GM21367 (cell line): Measurements from ENCODE around the gene HSD3B1.
"Not testable (repeated sequence)": the region's sequence is repeated elsewhere in the genome, so short reads cannot be mapped to it uniquely, and the experiment has no call there.

ENCODE experiments used
- ATAC-seq: cut with Tn5 transposase; IDR thresholded peaks from one replicate; pipeline ENCODE4 v1.9.1; 2021; ENCODE audit not compliant: unreplicated experiment

Gene HSD3B1

DNA sequence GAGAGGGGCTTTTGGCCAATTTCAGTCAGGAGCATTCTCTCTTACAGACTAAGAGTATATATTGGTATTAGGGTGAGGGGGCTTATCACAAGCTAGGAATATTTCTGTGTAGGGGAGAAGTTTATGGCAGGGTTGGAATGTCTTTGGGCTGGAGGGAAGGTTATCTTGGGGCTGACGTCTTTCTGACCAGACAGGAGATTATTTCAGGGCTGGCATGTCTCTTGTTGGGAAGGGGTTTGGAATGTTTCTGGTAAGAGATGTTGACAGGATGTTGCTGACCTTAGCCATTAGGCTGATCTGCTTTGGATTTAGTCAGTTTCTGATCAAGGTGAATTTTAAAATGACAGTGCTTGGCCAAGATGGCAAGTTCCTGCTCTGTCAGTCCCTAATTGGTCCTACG lies 17.8 kb upstream of the HSD3B1 start:
- no peak for ATAC-seq

DNA sequence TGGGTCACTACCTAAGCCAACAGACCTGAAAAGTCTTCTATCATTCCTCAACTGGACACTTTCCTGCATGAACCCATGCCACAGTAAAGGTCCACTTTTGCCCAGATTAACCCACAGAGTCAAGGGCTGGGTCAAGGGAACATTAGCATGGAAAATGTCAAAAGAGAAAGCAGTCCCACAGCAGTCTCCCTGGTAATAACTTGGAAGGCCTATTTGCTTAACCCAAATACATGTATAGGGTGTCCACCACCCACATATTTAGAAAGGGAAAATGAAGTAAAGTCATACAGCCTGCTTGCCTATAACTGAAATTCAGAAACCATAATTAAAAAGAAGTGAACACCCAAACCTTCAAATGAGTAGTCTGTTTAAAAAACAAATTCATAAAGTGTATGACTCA lies 16.1 kb upstream of the HSD3B1 start:
- no peak for ATAC-seq

DNA sequence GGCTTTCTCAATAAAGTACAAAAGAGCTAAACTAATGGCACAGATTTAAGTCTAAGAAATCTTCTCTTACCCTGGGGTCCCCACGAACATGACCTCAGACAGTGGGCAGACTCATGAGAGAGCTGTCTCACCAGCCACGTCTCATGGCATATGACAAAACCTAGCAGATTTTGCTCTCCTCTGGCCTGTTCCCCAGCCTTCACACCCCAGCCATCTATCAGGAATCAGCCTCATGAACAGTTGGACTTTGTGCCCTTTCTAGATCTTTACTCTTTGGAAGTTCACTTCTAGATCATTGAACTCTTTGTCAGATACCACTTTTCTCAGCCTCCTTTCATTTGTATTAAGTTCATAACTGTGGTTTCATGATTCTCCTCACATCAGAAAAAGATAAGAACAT lies 14.2 kb upstream of the HSD3B1 start:
- ATAC-seq: no peak

DNA sequence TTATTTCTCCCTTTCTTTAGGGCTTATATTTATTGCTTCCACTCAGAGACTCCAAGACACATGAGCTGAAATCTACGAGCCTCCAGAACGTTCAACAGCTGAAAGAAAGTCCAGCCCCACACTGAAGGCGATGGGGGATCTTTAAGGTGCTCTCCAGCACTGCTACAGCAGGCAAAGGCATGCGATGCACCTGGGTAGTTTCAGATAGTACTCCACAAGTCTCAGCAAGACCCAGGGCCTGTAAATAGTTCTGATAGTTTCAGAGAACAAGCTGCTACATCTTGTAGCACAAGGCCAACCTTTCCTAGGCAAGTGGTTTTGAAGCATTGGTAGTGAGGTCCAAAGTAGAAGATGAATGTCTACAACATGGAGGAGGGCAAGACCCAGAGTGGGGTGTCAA lies 2.2 kb upstream of the HSD3B1 start:
- ATAC-seq: no peak

DNA sequence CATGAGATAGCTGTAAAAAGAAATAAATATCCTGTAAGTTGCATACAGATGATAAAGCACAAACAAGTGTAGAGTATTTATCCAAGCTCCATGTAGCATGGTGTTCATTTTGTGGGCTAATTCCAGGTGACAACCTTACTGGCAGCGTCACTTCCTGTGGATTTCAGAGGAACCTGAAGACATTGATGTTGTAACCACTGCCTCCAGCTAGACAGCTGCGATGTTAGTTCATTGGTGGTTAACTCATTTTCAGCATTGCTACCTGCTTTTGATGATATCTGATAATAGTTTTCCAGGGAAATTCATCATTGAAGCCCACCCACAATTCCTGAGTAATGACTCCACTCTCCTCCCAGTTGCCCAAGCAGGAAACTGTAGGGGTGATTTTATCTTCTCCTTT lies 3.0 kb downstream of the HSD3B1 start:
- no peak for ATAC-seq

DNA sequence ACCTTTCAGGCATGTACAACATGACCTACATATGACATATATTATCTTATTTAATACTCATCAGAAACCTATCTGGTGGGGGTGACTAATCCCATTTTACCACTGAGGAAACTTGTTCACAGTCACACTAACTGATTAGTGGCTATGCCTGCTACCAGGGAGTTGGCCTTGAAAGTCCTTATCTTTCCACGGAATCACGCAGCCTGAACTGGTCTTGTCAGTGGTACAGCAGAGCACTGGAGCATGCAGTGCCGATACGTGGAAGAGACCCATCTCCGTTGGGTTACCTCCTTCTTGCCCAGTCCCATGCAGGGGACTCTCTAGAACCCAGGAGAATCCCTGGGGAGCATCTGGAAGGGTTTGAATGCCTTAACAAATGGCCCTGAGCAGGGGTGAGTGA lies 8.2 kb downstream of the HSD3B1 start:
- ATAC-seq: no peak

DNA sequence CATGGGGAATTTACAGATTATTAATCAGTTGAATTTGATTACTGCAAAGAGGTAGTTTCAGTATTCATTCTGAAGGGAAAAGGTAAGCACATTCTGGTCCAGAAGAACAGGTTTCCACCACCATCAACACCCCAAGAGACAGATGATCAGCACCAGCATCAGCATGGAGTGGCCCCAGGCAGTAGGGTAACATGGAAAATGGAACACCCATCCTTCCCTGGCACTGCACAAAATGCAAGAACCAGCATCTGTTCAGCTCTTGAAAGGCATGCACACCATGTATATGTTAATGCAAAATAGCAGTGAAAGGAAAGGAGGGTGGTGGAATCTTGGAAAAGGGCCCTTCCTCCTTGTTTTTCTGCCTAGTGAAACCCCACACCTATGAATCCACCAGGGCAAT lies 9.2 kb downstream of the HSD3B1 start:
- no peak for ATAC-seq

DNA sequence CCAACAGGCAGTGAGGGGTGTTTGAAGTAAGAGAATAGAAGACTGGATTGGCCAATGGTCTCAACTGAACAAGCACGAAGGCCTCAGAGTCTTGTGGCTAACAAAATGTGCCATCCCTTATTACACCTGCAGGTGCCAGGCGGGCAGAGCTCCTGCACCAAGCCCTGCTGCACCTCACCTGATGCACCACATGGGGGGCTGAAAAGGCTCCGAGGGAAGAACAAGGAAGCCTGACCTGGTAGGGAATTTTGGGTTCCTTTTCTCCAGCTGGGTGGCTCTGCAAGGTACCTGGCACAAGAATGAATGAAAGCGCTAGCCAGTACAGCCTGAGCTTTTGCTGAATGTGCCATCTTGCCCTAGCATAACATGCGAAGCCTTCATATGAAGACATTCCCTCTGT lies 9.7 kb downstream of the HSD3B1 start:
- ATAC-seq: no peak

DNA sequence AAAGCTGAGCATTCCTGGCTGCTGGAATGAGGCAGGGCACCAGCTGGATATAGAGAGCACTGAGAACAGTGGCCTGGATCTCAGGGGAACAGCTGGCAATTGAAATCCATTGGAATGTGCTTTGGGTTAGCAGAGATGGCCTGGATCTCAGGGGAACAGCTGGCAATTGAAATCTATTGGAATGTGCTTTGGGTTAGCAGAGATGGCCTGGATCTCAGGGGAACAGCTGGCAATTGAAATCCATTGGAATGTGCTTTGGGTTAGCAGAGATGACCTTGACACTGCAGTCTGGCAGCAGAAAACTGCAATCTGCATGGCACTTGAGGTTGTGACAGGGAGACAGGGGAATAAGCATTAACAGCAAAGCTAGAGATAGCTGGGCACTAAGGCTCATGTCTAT lies 10.7 kb downstream of the HSD3B1 start:
- ATAC-seq: not testable (repeated sequence)

DNA sequence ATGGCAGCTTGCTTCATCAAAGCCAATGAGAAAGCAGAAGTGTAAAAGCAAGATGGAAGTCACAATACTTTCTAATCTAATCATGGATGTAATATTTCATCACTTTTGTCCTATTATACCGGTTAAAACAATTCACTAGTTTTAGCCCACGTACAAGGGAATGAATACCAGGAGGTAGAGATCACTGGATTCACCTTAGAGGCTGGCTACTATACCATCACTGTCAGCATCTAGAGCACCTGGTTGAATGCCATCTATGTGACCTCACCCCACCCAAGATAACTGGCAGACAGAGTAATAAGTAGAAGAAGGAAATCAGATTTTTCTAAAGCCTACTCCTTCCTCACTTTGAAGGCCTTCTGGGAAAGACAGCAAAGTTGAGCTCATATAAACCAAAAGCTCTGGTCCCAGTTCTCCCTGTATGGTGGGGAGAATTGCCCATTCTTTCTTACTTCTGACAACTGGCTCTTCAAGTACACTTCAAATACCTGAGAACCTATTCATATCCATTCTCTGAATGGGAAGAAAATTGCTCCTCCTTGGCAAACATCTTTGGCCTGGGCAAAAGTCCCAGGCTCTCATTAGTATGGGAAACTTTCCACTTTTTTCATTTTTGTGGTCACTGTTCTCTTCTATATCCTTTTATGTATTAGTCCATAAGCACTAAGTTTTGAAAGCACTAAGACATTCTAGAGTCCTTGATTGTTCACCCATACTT lies 24.8 kb downstream of the HSD3B1 start:
- ATAC-seq: no peak

DNA sequence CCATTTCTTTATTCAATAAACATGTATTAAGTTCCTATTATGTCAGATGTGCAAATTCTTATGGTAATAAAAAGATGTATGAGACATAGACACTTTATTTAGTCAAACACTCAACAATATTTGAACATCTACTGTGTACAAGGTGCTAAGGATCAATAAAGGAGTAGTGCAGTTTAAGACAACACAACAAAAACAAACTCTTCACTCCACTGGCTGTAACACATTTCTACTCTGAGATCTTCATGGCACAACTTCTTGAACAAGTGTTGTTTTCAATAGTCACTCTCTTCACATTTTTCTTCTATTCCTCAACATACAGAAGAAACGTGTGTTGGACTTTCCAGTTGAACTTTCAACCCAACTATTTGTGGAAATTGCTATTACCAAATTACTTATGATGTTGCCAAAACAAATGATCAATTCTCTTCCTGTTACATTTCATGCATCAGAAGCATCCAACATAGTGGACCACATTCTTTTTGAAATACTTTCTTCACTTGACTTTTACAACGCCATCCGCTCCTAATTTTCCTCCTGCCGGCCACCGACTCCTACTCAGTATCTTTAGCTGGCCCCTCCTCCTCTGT lies 25.4 kb downstream of the HSD3B1 start:
- ATAC-seq: no peak

DNA sequence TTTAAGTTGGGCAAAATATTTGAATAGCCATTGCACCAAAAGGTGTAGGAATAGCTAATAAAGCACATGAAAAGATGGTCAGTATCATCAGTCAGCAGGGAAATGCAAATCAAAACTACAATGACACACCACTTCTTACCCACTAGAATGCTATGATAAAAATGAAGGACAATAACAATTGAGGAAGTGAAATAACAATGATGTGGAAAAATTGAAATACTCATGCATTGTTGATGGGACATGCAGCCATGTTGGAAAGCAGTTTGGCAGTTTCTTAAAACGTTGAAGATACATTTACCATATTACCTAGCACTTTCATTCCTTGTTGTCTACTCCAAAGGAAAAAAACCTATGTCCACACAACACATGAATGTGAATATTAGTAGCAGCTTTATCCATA lies 28.4 kb downstream of the HSD3B1 start:
- ATAC-seq: no peak

DNA sequence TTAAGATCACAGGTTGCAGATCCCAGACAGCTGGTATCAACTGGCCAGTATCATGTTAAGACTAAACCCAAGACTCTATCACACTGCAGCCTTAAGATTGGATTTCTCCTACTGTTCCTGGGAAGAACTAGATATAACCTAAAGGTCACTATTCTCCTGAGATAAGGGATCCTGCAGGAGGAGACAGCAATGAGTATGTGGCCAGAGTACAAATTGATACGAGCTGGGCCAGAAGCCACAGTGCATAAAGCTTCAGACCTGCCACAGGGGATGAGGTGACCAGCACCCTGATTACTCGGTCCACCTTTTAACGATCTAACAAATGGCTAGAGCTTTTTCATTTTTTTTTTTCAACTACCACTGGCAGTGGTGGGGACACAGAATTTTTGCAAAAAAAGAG lies 31.0 kb downstream of the HSD3B1 start:
- no peak for ATAC-seq

DNA sequence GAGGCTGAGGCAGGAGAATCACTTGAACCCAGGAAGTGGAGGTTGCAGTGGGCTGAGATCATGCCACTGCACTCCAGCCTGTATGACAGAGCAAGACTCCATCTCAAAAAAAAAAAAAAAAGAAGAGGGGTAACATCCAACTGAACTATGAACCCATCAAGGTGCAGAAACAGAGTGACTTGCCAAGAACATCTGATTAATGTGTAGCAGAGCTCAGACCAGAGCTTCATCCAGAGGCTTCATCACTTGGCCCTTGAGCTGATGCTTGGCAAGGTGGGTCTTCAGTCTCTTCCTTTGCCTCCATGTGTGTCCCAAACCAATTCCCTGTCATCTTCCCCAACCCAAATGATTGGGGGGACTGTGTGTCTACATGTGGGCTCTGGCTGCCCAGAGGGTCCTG lies 32.6 kb downstream of the HSD3B1 start:
- no peak for ATAC-seq

DNA sequence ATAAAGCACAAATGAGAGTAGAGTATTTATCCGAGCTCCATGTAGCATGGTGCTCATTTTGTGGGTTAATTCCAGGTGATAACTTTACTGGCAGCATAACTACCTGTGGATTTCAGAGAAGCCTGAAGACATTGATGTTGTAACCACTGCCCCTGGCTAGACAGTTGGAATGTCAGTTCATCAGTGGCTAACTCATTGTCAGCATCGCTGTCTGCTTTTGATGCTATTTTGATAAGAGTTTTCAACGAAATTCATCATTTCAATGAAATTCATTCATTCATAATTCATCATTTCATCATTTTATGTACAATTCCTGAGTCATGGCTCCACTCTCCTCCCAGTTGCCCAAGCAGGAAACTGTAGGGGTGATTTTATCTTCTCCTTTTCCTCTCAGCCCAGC lies 34.4 kb downstream of the HSD3B1 start:
- ATAC-seq: no peak

DNA sequence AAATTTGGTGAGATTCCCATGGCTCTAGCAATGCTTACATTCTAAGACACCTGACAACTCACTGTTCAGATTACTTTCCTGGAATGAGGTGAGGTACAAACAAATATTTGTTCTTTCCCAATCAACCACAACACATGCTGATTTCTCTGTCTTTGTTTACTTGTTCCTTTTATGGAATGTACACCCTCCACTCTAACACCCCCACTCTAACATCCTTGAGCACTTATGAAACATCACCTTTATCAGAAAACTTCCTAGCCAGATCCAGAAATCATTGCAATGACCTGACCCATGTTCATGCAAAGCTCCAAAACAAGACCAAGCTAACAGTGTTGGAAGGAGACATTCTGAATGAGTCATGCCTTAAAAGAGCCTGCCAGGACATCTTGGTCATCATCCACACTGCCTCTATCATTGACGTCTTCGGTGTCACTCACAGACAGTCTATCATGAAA lies 35.5 kb downstream of the HSD3B1 start:
- ATAC-seq: no peak

DNA sequence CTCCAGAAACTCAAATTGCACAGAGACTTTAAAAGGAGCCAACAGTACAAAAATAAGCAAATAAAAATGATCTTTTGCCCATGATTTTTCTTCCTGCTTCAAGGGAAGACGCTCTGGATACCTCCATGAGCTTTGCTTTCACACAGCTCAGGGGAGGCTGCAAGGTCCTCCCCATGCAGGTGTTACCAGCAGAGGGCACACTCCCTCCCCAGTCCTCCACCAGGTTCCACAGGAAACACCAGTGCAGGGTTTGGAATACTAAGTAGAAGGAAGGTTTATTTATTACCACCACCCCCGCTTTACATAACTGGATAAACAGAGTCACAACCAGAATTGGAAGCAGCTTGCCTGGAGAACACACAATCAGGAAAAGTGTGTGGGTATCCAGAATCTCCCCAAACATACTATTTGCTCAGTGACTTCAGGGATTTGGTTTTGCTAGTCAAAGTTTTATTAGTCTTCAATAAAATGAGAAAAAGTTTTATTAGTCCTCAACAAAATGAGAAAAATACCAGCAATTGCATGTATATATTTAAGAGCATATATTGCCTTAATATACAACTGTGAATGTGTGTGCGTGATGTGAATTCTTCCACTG lies 37.3 kb downstream of the HSD3B1 start:
- no peak for ATAC-seq

DNA sequence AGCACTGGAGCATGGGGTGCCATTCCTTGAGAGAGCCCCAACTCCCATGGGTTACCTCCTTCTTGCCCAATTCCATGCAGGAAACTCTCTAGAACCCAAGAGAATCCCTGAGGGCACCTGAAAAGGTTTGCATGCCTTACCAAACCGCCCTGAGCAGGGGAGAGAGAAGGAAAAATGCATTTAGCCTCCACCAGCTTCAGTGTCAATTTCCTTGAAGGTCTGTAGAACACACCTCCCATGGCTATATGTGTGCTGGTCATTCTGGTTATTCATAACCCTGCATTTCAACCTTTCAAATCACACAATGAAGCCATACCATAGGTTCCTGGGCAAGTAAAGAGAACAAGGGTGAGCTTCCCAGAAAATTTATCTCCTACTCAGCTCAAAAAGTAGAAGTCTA lies 39.6 kb downstream of the HSD3B1 start:
- ATAC-seq: no peak

DNA sequence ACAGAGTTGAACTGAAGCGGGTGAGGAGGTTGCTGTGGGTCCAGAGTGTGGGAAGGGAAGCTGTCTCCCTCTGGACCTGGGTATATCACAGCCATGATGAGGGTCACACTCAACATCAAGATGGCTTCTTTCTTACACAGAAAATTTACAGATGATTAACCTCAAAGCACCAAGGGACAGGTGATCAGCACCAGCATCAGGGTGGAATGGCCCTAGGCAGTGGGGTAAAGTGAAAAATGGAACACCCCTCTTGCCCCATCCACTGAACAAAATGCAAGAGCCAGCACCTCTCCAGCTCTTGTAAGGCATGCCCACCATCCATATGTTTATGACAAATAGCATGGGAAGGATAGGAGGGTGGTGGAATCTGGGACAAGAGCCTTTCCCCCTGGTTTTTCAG lies 40.3 kb downstream of the HSD3B1 start:
- no peak for ATAC-seq

DNA sequence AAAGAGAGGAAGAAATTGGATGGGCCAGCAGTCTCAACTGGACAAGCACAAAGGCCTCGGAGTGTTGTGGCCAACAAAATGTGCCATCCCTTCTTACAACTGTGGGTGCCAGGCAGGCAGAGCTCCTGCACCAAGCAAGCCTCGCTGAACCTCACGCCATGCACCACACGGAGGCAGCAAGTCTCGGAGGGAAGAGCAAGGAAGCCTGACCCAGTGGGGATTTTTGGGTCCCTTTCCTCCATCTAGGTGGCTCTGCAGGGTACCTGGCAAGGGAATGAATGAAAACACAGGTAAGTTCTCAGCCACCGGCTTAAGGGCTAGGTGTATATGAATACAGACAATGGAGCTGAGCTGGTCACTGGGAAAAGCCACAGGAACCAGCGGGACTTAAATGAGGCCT lies 40.8 kb downstream of the HSD3B1 start:
- no peak for ATAC-seq

DNA sequence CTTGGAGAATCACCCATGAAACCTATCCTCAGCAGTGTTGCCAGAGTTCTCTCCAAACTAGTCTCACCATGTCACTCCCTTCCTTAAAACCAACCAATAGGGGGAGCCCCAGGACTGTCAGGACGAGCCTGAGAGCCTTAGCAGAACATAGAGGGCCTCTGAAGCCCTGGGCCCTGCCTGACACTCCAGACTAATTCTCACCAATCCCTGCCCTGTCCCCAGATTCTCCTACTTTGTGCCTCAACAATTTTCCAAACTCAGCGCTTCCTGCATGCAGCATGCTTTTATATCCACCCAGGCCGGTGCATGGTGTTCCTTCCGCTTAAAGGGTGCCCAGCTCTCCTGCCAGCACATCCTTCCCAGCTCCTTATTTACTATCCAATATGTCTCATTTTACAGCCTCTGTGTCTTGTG lies 42.7 kb downstream of the HSD3B1 start:
- ATAC-seq: peak; percentile 69

DNA sequence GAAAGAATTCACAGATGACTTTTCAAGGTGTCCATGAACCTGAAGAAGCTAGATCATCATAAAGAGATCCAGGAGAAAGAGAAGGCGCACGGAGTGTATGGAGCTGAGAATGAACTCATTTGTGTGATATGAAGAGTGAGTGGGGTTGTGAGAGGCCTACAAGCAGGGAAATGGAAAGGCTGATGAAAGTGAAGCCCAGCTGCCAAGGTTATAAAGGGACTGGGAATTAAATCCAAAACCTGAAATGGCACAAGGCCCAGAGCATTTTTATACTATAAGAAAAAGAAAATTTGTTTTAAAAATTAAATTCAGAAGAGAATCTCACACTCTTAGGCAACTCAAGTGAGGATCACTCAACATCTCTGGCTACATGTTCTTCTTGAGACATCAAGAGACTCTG lies 43.4 kb downstream of the HSD3B1 start:
- no peak for ATAC-seq

DNA sequence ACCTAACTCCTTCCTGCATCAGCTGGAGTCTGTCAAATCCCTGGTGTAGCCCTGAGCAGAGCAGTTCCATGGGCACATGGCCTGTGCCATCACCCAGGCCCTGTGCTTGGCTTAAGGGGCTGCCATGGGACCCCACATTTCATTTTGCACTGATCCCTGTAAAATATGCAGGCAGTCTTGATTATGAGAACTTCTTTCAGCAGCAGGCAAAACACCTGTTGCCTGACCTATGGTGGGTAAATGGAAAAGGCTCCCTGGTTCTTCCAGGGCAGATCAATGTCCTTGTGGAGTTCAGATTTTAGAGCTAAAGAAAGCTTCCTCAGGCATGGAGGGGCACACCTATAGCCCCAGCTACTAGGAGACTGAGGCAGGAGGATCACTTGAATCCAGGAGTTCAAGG lies 44.2 kb downstream of the HSD3B1 start:
- ATAC-seq: no peak
